ENCODE data around the gene FARSB. TPM values are rescaled to one million over a fixed set of nuclear protein-coding genes. Genes with fewer than 3 reads are reported as not detected.
"Not testable (repeated sequence)": the region's sequence is repeated elsewhere in the genome, so short reads cannot be mapped to it uniquely, and the experiment has no call there.

Gene FARSB
- total RNA-seq, 1 experiment from 2014 or later: 38.6 TPM

DNA sequence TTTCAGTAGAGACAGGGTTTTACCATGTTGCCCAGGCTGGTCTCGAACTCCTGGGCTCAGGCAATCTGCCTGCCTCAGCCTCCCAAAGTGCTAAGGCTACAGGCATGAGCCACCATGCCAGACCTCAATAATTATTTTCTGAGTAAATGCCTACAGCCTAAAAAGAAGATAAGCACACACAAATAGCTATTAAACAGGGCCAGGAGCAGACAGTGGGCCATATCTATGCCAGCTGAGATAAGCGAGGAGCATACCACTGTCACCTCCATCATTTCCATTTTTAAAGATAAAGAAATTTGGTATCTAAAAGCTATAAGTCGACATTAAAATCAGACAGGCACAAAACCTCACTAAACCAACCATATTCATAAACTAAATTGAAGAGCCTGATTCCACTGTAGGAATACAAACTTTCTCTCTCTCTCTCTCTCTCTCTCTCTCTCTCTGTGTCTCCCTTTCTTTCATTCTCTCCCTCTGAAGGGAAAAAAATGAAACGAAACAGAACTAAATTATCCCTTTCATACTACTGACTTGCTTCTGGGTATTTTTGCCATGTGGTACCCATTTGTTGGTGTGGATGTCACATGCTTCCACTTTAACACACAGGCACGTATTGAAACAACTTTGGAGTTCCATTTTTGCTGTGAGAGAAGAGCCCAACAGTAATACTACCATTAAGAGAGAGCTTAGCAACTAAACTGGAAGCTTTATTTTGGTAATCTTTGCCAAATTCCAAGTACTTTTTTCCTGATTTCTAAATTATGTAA, 51.0 kb downstream of the FARSB start:
- Histone ChIP-seq H3K27me3 (ENCODE audit: control insufficient read depth, insufficient read depth, low read length) (no peaks in the 10 kb centered on the region), H3K4me3 (ENCODE audit: insufficient read depth, low read depth, low read length) (no peak overlapping the region), H3K36me3 (replicated peaks; ENCODE audit: control insufficient read depth, insufficient read depth, low read length) (no peaks in the 10 kb centered on the region; the same call in none of the 2 replicates)
- no peak for DNase-seq

DNA sequence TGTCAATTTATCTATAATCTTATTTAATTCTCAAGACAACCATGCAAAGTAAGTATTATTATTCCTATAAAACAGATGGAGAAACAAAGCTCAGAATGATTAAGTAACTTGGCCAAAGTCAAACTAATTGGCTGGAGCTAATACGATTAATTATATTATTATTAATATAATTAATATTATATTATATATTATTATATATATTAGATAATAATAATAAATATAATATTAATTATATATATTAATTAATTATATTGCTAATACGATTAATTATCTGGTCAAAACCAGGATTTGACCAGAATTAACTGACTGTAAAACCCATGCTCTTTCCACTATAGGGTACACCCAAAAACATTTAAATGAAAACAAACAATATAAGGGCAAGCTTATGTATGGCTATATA, 52.4 kb downstream of the FARSB start:
- no peak for DNase-seq
- H3K4me3 ChIP-seq (ENCODE audit: insufficient read depth, low read depth, low read length): no peak overlapping the region
- no peaks in the 10 kb centered on the region; the same call in none of the 2 replicates for H3K36me3 ChIP-seq (replicated peaks; ENCODE audit: control insufficient read depth, insufficient read depth, low read length)
- no peaks in the 10 kb centered on the region for H3K27me3 ChIP-seq (ENCODE audit: control insufficient read depth, insufficient read depth, low read length)

DNA sequence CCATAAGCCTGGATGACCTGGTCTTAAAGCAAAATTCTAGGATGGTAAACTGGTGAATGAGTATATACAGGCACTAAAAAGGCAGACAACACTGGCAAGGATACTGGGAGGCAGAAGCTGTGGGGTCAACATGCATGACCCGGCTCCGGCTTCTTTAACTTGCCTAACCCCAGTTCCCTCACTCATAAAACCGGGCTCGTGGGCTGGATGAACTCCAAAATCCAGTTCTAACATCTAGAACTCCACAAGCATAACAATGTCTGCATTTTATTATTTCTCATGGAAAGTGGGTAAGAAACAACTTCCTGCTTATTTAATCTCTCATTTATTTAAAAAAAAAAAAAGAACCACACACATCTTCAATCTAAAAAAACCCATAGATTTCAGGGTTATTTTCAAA, 57.3 kb downstream of the FARSB start:
- Histone ChIP-seq H3K4me3 (ENCODE audit: insufficient read depth, low read depth, low read length) (no peak overlapping the region), H3K27me3 (ENCODE audit: control insufficient read depth, insufficient read depth, low read length) (no peaks in the 10 kb centered on the region)
- no peak for DNase-seq

DNA sequence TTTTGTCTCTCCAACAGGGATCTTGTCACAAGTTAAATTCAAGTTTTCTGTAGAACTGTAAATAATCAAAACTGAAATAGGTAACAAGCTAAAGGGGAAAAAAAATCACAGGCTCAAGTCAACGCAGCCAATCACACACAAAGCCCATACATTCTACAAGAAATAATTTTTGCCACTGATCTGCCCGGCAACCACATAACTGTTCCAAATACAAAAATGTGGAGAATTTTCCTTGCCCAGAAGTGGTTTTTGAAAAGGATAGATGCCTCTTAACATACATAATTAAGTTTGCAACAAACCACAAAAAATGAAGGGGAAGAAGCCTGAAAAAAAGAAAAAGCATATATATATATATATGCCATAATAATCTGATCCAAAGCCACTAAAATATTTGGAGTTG, 60.3 kb downstream of the FARSB start:
- H3K27me3 ChIP-seq (ENCODE audit: control insufficient read depth, insufficient read depth, low read length): no peaks in the 10 kb centered on the region
- DNase-seq: no peak
- peaks cover 2% of the 10 kb centered on the region for H3K36me3 ChIP-seq (replicated peaks; ENCODE audit: control insufficient read depth, insufficient read depth, low read length)
- H3K4me3 ChIP-seq (ENCODE audit: insufficient read depth, low read depth, low read length): no peak overlapping the region

More for the DNA sequence above, 57.3 kb downstream of the FARSB start:
- H3K36me3 ChIP-seq (replicated peaks; ENCODE audit: control insufficient read depth, insufficient read depth, low read length): peaks cover 2% of the 10 kb centered on the region

DNA sequence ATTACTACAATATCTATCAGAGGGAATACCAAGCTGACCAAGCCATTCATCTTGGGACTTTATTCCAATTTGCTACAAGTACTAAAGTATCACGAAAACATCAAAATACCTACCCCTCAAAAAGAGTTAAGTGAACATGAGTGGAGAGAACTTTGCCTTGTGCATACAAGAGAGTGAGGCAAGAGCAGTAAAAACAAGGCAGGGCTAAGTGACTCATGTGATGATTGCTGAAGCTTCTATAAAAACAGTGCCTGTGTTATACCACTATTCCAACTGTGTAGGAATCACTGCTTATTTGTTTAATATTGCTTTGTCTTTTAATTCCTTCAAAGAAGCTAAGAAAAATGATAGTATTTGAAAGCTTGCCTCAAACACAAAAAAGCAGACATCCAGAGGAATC, 61.2 kb downstream of the FARSB start:
- H3K4me3 ChIP-seq (ENCODE audit: insufficient read depth, low read depth, low read length): no peak overlapping the region
- no peaks in the 10 kb centered on the region for H3K27me3 ChIP-seq (ENCODE audit: control insufficient read depth, insufficient read depth, low read length)
- peaks cover 2% of the 10 kb centered on the region for H3K36me3 ChIP-seq (replicated peaks; ENCODE audit: control insufficient read depth, insufficient read depth, low read length)
- no peak for DNase-seq

DNA sequence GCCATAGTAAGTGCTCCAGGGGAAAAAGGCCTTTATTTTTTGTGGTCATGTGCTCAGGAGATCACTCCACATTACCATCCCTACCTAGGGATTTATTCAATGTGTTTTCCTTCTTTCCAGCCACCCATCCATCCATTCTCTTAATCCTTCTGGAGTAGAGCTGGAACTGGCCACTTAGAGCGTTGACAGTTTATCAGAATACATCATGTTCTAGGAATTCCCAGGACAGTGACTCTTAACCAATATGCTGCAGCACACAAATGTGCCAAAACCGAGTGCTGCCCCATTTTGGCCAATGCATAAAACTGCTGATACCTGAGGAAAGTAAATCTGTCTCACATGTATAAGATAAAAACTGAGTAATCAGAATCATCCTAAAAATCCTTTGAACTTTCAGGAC, 63.7 kb downstream of the FARSB start:
- no peak for DNase-seq
- Histone ChIP-seq H3K4me3 (ENCODE audit: insufficient read depth, low read depth, low read length) (no peak overlapping the region), H3K27me3 (ENCODE audit: control insufficient read depth, insufficient read depth, low read length) (no peaks in the 10 kb centered on the region), H3K36me3 (replicated peaks; ENCODE audit: control insufficient read depth, insufficient read depth, low read length) (no peaks in the 10 kb centered on the region; the same call in 1 of the 2 replicates)

DNA sequence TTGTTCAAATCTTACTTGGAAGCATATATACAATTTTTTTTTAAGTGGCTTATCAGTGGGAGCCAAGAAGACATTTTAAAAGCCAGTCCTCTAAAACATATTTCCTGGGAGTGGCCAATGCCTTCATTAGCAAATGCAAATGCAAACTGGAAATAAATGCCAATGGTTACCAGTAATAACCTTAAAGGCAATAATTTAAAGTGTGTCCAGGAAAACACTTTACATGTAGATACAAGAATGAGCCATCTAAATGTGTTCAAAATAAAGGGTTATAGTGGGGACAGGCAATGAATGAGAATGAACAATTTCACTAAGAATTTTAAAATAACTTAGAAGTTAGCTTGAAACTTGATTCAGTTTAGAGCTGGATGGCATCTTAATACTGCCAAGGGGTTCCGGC, 64.2 kb downstream of the FARSB start:
- DNase-seq: no peak
- Histone ChIP-seq H3K4me3 (ENCODE audit: insufficient read depth, low read depth, low read length) (no peak overlapping the region), H3K27me3 (ENCODE audit: control insufficient read depth, insufficient read depth, low read length) (no peaks in the 10 kb centered on the region), H3K36me3 (replicated peaks; ENCODE audit: control insufficient read depth, insufficient read depth, low read length) (no peaks in the 10 kb centered on the region; the same call in 1 of the 2 replicates)

DNA sequence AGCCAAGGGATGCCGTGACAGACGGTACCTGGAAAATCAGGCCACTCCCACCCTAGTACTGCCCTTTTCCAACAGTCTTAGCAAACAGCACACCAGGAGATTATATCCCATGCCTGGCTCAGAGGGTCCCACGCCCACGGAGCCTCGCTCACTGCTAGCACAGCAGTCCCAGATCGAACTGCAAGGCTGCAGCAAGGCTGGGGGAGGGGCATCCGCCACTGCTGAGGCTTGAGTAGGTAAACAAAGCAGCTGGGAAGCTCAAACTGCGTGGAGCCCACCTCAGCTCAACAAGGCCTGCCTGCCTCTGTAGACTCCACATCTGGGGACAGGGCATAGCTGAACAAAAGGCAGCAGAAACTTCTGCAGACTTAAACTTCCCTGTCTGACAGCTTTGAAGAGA, 71.3 kb downstream of the FARSB start:
- H3K36me3 ChIP-seq (replicated peaks; ENCODE audit: control insufficient read depth, insufficient read depth, low read length); H3K27me3 ChIP-seq (ENCODE audit: control insufficient read depth, insufficient read depth, low read length); DNase-seq; H3K4me3 ChIP-seq (ENCODE audit: insufficient read depth, low read depth, low read length): not testable (repeated sequence)

DNA sequence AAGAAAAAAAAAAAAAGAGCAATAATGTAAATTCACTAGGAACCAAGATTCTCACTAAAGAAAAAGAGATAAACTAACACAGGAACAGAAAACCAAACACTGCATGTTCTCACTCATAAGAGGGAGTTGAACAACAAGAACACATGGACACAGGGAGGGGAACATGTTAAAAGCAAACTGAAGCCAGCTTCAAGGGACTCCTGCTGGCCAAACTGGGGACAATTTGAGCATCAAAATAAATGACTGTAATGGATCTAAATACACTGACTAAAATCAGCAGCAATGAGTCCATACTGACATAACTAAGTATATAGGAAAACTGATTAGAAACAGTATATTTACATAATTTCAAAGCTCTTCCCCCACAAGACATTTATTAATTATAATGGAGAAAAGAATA, 73.0 kb downstream of the FARSB start:
- Histone ChIP-seq H3K4me3 (ENCODE audit: insufficient read depth, low read depth, low read length) (no peak overlapping the region), H3K27me3 (ENCODE audit: control insufficient read depth, insufficient read depth, low read length) (no peaks in the 10 kb centered on the region), H3K36me3 (replicated peaks; ENCODE audit: control insufficient read depth, insufficient read depth, low read length) (peaks cover 1% of the 10 kb centered on the region; the same call in 1 of the 2 replicates)
- no peak for DNase-seq

DNA sequence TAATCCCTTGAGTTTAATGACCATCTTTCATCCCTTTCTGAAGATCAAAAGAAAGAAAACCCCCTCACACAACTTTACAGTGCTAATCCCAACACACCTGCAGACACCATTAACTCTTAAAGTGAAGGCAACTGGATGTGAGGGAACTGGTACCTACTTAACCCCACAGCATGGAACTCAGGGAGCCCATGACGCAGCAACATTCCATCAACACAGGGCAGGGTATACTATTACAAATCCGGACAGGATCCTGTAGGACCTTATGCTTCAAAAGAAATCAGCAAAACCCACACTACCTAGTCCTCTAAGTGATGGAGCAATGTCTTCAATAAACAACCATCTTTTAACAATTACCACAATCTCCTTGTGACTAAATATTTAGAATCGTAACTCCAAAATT, 78.6 kb downstream of the FARSB start:
- Histone ChIP-seq H3K36me3 (replicated peaks; ENCODE audit: control insufficient read depth, insufficient read depth, low read length) (peaks cover 1% of the 10 kb centered on the region; the same call in 1 of the 2 replicates), H3K4me3 (ENCODE audit: insufficient read depth, low read depth, low read length) (no peak overlapping the region), H3K27me3 (ENCODE audit: control insufficient read depth, insufficient read depth, low read length) (no peaks in the 10 kb centered on the region)
- no peak for DNase-seq

DNA sequence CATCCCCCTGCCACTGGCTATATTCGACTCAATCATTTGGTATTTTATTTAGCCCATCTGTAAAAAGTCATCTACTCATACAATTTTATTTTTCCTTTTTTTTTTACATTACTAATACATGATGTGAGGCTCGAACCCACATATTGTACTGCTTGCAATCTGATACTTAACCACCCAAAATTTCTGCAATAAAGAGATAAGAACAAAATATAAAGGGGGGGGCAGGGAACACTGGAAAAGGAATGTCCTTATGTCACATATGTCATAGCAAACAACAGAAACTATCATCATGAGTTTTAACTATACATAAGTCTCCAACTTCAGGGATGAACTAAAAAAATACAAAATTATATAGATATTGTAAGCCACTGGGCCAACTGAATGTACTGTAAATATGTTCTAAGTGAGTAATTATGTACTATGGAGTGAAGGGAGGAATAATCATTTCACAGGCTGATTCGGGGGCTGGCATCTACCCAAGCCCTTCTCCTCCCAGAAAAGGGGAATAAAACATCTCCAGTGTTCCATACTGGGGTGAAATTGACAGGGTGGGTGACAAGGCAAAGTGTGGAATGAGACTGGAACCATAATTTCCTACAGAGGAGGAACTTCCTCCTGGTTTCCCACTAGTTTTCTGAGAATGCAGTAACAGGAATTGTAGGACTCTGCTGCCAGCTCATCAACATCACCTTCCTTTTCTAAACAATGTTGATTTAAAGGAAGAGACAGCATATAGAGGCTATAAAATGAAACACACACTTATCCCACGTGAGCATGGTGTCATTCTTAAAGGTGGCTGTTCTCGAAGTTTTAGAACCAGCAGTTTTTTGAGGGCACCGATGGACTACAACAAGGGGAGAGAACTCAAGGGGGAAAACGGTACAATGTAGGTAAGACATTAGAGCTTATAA, 79.5 kb downstream of the FARSB start:
- Histone ChIP-seq H3K27me3 (ENCODE audit: control insufficient read depth, insufficient read depth, low read length) (no peaks in the 10 kb centered on the region), H3K4me3 (ENCODE audit: insufficient read depth, low read depth, low read length) (no peak overlapping the region), H3K36me3 (replicated peaks; ENCODE audit: control insufficient read depth, insufficient read depth, low read length) (peaks cover 3% of the 10 kb centered on the region; the same call in 1 of the 2 replicates)
- no peak for DNase-seq

DNA sequence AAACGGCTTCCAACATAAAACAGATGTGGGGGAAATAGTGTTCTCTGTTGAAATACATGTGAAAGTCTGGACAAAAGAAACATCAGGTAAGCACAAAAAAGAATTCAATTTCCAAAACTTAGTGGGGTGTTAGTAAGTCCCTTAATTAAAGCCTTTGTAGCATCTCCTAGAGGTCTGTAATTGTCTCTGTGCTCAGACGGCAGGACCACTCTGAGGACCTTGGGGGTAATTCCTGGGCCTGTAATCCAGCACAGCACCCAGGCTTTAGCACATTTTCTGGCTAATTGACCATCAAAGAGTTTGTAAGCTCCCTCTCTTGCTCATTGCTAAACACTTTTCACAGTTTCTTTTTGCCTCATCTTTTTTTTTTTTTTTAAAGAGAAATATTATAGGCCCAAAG, 80.3 kb downstream of the FARSB start:
- 0 out of 2 replicates have a peak, but pooled peaks cover 3% of the 10 kb centered on the region for H3K36me3 ChIP-seq (replicated peaks; ENCODE audit: control insufficient read depth, insufficient read depth, low read length)
- H3K27me3 ChIP-seq (ENCODE audit: control insufficient read depth, insufficient read depth, low read length): no peaks in the 10 kb centered on the region
- DNase-seq: no peak
- H3K4me3 ChIP-seq (ENCODE audit: insufficient read depth, low read depth, low read length): no peak overlapping the region

DNA sequence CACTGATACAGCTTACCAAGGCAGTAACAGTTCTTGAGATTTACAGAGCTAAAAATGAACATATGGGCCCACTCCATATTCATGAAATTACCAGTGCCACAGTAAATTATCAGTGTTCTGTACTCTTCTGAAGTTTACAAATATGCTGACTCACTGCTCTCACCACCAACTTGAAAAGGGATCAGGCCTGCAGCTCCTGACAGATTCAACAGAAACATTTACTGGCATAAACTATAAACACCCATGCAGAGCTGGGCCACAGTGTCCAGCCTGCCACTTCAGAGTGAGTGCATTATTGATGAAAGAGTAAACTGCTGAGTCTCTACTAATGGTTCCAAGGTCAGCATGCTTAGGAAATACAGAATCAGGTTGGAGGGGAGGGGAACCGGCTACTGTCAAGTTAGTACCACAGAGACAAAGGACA, 83.1 kb downstream of the FARSB start:
- Histone ChIP-seq H3K36me3 (replicated peaks; ENCODE audit: control insufficient read depth, insufficient read depth, low read length) (0 out of 2 replicates have a peak, but pooled peaks cover 3% of the 10 kb centered on the region), H3K4me3 (ENCODE audit: insufficient read depth, low read depth, low read length) (no peak overlapping the region), H3K27me3 (ENCODE audit: control insufficient read depth, insufficient read depth, low read length) (no peaks in the 10 kb centered on the region)
- DNase-seq: no peak

DNA sequence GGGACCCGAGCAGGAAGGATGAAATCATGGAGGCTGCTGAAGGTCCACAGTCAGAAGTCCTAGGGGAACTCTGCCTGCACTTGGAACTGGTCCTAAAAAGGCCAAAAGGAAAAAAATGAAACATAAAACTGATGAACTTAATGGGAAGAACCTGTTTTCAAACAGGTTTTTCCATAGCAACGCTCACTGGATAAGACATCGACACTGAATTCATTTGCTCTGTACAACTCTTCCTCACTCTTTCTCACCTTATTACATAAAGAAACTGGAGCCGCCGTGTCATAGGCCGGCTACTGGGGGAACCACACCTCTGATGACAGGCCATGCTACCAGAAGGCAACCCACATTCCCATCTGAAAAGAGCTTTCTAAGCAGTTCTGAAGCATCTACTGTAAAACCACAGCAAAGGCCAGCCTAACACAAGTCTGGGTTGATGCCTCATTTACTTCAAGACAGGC, 83.6 kb downstream of the FARSB start:
- H3K4me3 ChIP-seq (ENCODE audit: insufficient read depth, low read depth, low read length): no peak overlapping the region
- H3K27me3 ChIP-seq (ENCODE audit: control insufficient read depth, insufficient read depth, low read length): no peaks in the 10 kb centered on the region
- peaks cover 3% of the 10 kb centered on the region; the same call in 1 of the 2 replicates for H3K36me3 ChIP-seq (replicated peaks; ENCODE audit: control insufficient read depth, insufficient read depth, low read length)
- DNase-seq: no peak

DNA sequence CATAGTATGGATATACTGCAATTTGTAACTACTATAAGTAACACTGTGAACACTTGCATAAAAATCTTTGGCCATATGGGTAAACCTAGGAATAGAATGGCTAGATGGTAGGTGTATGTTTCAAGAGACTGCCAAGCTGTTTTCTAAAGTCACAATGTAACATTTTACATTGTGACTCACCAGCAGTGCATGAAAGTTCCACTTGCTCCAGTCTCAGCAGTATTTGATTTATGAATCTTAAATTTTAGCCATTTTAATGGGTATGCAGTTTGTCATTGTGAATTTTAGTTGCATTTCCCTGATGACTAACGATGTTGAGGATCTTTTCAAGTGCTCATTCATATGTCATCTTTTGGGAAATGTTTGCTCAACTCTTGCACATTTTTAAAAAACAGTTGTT, 86.1 kb downstream of the FARSB start:
- DNase-seq: no peak
- Histone ChIP-seq H3K27me3 (ENCODE audit: control insufficient read depth, insufficient read depth, low read length) (no peaks in the 10 kb centered on the region), H3K36me3 (replicated peaks; ENCODE audit: control insufficient read depth, insufficient read depth, low read length) (peaks cover 3% of the 10 kb centered on the region; the same call in 1 of the 2 replicates), H3K4me3 (ENCODE audit: insufficient read depth, low read depth, low read length) (no peak overlapping the region)

Data from H7 (cell line).